Aorta (tissue), 5 donors: Measurements from ENCODE around the gene GNB3. TPM values are rescaled to one million over a fixed set of nuclear protein-coding genes. Genes with fewer than 3 reads are reported as not detected.

Experiments used
- ATAC-seq: fragments of 200-7000 bp; cut with Tn5 transposase; one replicate; pipeline ENCODE4 v1.9.1; 2022; ENCODE audit warnings: moderate library complexity; ENCODE audit not compliant: low FRiP score
- DNase-seq, 2 donors: peaks; one replicate each; pipeline ENCODE4 v3.0.0-alpha.2; 2020
- H3K27ac ChIP-seq, 2 donors: one replicate each; pipeline ENCODE4 v1.5.1; 2013; ENCODE audit warnings: low read length in 2 of 2, mild to moderate bottlenecking in 2 of 2, moderate library complexity in 2 of 2, control low read depth in 1 of 2, inconsistent platforms in 1 of 2, low read depth in 1 of 2
- H3K27me3 ChIP-seq, 2 donors: one replicate each; pipeline ENCODE4 v1.6.1; 2013; ENCODE audit warnings: control low read depth in 1 of 2, low read length in 1 of 2, mild to moderate bottlenecking in 1 of 2, moderate library complexity in 1 of 2; ENCODE audit not compliant: insufficient read depth in 2 of 2, control insufficient read depth in 1 of 2
- H3K36me3 ChIP-seq, 2 donors: one replicate each; pipeline ENCODE4 v1.6.1; 2013; ENCODE audit warnings: control low read depth in 1 of 2, low read length in 1 of 2, mild to moderate bottlenecking in 1 of 2; ENCODE audit not compliant: insufficient read depth in 2 of 2, control insufficient read depth in 1 of 2
- H3K4me1 ChIP-seq, 2 donors: one replicate each; pipeline ENCODE4 v1.6.1; 2013; ENCODE audit warnings: low read length in 2 of 2, control low read depth in 1 of 2, mild to moderate bottlenecking in 1 of 2, moderate library complexity in 1 of 2; ENCODE audit not compliant: insufficient read depth in 2 of 2, control insufficient read depth in 1 of 2
- H3K4me3 ChIP-seq, 2 donors: one replicate each; pipeline ENCODE4 v1.5.1; 2013; ENCODE audit warnings: low read length in 2 of 2, control low read depth in 1 of 2, mild to moderate bottlenecking in 1 of 2
- H3K9me3 ChIP-seq: one replicate; pipeline ENCODE4 v1.6.1; 2013; ENCODE audit warnings: mild to moderate bottlenecking, low read length; ENCODE audit not compliant: control insufficient read depth
- WGBS, 2 donors: extraction: QIAGEN DNeasy Blood & Tissue Kit; methylation state at CpG; one replicate each; pipeline ENCODE4 v1.1.7; 2013; 5-methylcytosine and 5-hydroxymethylcytosine counted together
- intact Hi-C, 2 donors: fragments of 100-400 bp; cut with DNase I; formaldehyde crosslinking; loops; one replicate each; pipeline versions ENCODE4 v1.14.2 to v1.15.0; 2022
- polyA plus RNA-seq, 2 donors: library from polyadenylated mRNA; stranded (reverse); fragments of 200-250 nt; gene quantifications; one replicate each; pipeline ENCODE4 v1.2.3, GENCODE V29; 2013
- total RNA-seq, 2 donors: library from RNA; stranded (reverse); fragmentation: NEBNext Ultra II Directional; extraction: Animal tissue kit (Norgen Biotek cat#: 25700); gene quantifications; one replicate each; pipeline ENCODE4 v1.2.1, GENCODE V29; 2021
- donor health status: healthy with polysubstance abuse.
- donor health status: Bipolar disorder and iron deficiency.
- donor health status: DM: no; HTN: no; CAD: no.
- donor health status: DM: no; HTN: no; CAD: no.
- donor health status: DM: yes; HTN: yes; CAD: no.

GNB3 gene
- total and polyA plus RNA-seq, 4 donors, result 6.0 to 32.9 (median 10.9) TPM

DNA sequence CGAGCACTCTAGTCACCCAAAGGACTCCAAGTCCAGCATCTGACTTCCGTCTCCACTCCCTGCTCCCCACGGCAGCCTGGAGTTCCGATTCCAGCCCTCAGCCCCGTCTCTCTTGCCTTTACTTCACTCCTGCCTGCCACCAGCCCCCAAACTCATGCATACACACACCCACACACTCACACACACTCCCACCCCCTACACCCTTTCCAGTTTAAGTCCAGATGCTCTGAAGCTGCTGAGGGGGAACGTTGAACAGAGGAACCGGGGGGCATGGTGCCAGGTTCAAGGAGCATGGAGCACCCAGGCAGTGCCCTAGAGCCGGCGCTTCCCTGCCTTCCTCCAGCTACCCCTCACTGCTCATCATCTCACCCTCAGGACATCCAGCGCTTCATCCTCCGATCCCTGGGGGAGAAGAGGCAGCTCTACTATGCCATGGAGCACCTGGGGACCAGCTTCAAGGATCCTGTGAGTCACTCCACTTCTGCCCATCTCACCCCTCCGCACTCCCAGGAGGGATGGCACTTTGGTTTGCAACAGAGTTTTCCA is 9.2 kb upstream of the GNB3 start:
- H3K4me3 ChIP-seq, result no peak overlapping the region
- 78 to 82% methylated on average over 12 of the region's 12 CpGs for whole genome bisulfite sequencing, 2 donors
- H3K9me3 ChIP-seq, result no peaks in the 10 kb centered on the region
- H3K27ac ChIP-seq, result no peak overlapping the region
- no peak for ATAC-seq
- no peaks in the 10 kb centered on the region for H3K27me3 ChIP-seq
- peaks cover 0 to 2% of the 10 kb centered on the region in 2 donors for H3K36me3 ChIP-seq
- intact Hi-C loops, result no loop called here
- H3K4me1 ChIP-seq, result no peaks in the 10 kb centered on the region
- peak in 1 of 2 donors; percentile 41 for DNase-seq

DNA sequence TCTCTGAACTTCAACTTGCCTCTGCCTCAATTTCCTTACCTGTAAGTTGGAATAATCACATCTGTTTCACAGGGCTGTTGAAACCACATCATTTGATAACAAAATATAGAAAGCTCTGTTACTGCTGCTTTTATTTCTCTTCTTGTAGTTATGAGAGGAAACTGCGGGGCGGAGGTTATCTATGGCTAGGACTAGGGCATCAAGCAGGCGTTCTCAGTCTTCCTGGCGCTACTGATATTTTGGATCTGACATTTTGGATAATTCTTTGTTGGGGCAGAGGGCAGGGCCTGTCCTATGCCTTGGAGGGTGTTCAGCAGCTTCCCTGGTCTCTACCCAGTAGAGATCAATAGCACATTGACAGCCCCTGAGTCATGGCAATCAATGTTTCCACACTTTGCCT is 8.6 kb upstream of the GNB3 start:
- 90 to 92% methylated on average over 4 of the region's 4 CpGs for WGBS, 2 donors
- DNase-seq, result no peak
- Histone ChIP-seq H3K27ac (no peak overlapping the region), H3K36me3 (peaks cover 0 to 2% of the 10 kb centered on the region in 2 donors), H3K9me3 (no peaks in the 10 kb centered on the region), H3K27me3 (no peaks in the 10 kb centered on the region), H3K4me1 (no peaks in the 10 kb centered on the region), H3K4me3 (no peak overlapping the region)
- intact Hi-C loops, result no loop called here
- no peak for ATAC-seq

DNA sequence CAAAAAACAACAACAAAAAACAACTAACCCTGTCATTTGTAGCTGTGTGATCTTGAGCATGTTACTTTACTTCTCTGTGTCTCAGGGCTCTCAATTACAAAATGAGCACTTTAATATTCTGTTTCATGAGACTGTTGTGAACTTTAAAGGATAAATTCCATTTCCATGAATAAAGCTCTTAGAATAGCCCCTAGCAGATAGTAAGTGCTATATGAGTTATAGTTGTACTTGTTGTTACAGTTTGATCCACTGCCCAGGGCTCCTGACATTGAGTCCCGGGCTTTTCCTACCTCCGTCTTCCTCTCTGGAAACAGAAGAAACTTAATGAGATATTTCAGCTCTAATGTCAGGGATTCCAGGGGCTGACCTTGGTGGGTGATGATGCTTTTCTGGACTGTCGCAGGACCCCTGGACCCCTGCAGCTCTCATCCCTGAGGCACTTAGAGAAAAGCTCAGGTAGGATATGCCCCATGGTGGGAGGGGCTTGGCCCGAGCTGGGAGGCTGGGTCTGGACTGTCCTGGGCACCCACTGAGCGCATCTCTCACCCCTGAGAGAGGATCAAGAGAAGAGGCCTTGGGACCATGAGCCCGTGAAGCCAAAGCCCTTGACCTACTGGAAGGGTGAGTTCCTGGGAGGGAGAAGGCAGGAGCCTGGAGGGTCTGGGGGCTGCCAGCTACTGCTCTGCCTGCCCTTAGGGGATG is 7.4 kb upstream of the GNB3 start:
- DNase-seq, result peak in 1 of 2 donors; percentile 41
- no peaks in the 10 kb centered on the region for H3K9me3 ChIP-seq
- H3K27me3 ChIP-seq, result no peaks in the 10 kb centered on the region
- intact Hi-C loops, result no loop called here
- no peak overlapping the region for H3K27ac ChIP-seq
- peaks cover 0 to 2% of the 10 kb centered on the region in 2 donors for H3K36me3 ChIP-seq
- WGBS, 2 donors, result 56 to 58% methylated on average over 6 of the region's 6 CpGs
- no peak overlapping the region for H3K4me3 ChIP-seq
- no peak for ATAC-seq
- H3K4me1 ChIP-seq, result no peaks in the 10 kb centered on the region

DNA sequence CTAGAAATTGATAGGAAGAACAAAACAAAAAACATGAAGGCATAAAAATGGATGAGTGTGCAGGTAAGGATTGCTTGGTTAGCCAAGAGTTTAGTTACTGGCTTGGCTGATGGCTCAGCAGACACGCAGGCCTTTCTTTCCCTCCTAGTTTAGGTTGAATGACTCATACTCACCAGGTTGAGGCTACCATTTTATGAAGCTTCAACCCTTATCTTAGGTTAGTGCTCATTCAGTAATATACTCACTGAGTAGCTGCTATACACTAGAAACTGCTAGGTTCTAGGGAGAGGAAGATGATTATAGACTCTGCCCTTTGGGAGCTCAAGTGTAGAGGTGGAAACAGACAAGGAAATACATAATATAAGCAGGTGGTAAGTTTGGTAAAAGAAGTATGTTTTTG is 6.5 kb upstream of the GNB3 start:
- intact Hi-C loops, result no loop called here
- ATAC-seq (no peak), DNase-seq (no peak)
- Histone ChIP-seq H3K27ac (no peak overlapping the region), H3K4me3 (no peak overlapping the region), H3K4me1 (no peaks in the 10 kb centered on the region), H3K9me3 (no peaks in the 10 kb centered on the region), H3K36me3 (peaks cover 0 to 5% of the 10 kb centered on the region in 2 donors), H3K27me3 (no peaks in the 10 kb centered on the region)
- 70 to 82% methylated on average over 1 of the region's 1 CpG for WGBS, 2 donors

DNA sequence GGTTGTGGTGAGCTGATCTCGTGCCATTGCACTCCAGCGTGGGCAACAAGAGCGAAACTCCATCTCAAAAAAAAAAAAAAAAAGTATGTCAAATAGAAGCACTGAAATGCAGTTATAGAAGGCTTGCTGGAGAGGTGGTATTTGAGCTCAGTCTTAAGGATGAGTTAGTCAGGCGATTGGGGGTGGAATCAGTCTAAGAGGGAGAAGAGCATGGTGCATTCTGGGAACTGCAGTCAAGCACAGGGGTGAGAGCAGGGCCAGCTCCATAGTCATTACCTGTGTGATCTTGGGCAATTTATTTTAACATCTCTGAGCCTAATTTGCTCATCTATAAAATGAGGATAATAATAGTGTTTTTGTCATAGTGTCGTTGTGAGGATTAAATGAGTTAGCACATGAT is 5.9 kb upstream of the GNB3 start:
- no peak for ATAC-seq
- no peak overlapping the region for H3K27ac ChIP-seq
- DNase-seq, result no peak
- H3K4me3 ChIP-seq, result no peak overlapping the region
- intact Hi-C loops, result no loop called here
- H3K36me3 ChIP-seq, result peaks cover 0 to 6% of the 10 kb centered on the region in 2 donors
- H3K9me3 ChIP-seq, result no peaks in the 10 kb centered on the region
- 84 to 87% methylated on average over 5 of the region's 5 CpGs for WGBS, 2 donors
- no peaks in the 10 kb centered on the region for H3K4me1 ChIP-seq
- H3K27me3 ChIP-seq, result no peaks in the 10 kb centered on the region

DNA sequence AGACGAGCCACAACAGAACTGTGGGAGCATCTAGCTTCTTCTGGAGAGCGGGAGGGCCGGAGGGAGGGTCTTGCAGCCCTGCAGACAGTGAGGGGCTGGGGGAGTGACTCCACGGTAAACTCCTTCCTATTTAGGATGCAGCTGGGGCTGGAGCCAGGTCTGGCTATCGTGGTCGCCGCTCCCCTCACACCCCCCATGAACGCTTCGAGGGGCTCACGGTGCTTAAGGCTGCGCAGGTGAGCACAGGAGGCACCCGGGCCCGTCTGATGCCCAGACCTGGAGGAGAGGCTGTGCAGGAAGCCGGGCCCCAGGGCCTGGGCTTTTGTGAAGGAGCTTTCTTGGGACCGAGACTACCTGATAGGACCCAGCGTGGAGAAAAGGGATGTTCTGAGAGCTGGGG is 3.9 kb upstream of the GNB3 start:
- Histone ChIP-seq H3K36me3 (peaks cover 0 to 4% of the 10 kb centered on the region in 2 donors), H3K27ac (no peak overlapping the region), H3K9me3 (no peaks in the 10 kb centered on the region), H3K4me1 (no peaks in the 10 kb centered on the region), H3K27me3 (no peaks in the 10 kb centered on the region), H3K4me3 (no peak overlapping the region)
- intact Hi-C loops, result no loop called here
- 86 to 89% methylated on average over 16 of the region's 16 CpGs for WGBS, 2 donors
- DNase-seq, result peak in 1 of 2 donors; percentile 40
- ATAC-seq, result no peak

DNA sequence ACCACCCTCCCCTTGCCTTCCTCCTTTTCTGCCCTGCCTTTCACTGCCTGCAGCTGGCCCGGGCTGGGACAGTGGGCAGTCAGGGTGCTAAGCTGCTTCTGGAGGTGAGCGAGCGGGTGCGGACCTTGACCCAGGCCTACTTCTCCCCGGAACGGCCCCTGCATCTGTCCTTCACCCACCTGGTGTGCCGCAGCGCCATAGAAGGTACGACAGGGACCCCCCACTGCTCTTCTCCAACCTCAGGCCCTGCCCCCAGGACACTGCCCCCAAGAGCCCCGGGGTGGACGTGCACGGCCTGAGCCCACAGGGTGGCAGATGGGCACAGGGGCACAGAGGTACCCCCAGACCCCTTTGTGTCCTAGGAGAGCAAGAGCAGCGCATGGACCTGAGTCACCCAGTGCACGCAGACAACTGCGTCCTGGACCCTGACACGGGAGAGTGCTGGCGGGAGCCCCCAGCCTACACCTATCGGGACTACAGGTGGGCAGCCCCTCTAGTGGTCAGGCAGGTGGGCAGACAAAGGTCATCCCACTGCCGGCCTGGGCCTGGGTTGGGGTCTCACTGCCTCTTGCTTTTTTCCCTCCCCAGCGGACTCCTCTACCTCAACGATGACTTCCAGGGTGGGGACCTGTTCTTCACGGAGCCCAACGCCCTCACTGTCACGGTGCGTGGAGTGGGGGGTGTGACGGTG is 3.2 kb upstream of the GNB3 start:
- H3K27me3 ChIP-seq, result no peaks in the 10 kb centered on the region
- WGBS, 2 donors, result 88 to 93% methylated on average over 26 of the region's 26 CpGs
- H3K36me3 ChIP-seq, result peaks cover 0 to 4% of the 10 kb centered on the region in 2 donors
- H3K27ac ChIP-seq, result no peak overlapping the region
- no peak overlapping the region for H3K4me3 ChIP-seq
- ATAC-seq, result no peak
- H3K4me1 ChIP-seq, result no peaks in the 10 kb centered on the region
- intact Hi-C loops, result no loop called here
- peak in 1 of 2 donors; percentile 43 for DNase-seq
- H3K9me3 ChIP-seq, result no peaks in the 10 kb centered on the region

DNA sequence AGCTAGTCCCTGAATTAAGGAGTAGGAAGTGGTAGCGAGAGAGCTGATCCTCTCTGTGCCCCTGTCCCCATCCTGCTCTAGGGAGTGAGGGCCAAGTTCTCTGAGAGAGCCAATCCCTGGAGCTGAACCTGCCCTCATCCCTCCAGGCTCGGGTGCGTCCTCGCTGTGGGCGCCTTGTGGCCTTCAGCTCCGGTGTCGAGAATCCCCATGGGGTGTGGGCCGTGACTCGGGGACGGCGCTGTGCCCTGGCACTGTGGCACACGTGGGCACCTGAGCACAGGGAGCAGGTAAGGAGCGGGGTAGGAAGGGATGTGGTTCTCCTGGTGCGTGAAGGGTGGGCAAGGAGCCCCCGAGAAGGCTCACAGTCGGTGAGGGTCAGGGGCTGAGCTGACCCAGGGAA is 1.9 kb upstream of the GNB3 start:
- DNase-seq, result peak in 1 of 2 donors; percentile 32
- peaks cover 0 to 4% of the 10 kb centered on the region in 2 donors for H3K36me3 ChIP-seq
- 90 to 91% methylated on average over 16 of the region's 16 CpGs for WGBS, 2 donors
- intact Hi-C loops, result no loop called here
- no peak overlapping the region for H3K4me3 ChIP-seq
- no peak overlapping the region for H3K27ac ChIP-seq
- ATAC-seq, result no peak
- no peaks in the 10 kb centered on the region for H3K9me3 ChIP-seq
- H3K4me1 ChIP-seq, result no peaks in the 10 kb centered on the region
- H3K27me3 ChIP-seq, result no peaks in the 10 kb centered on the region
